SU-DHL-6 (cell line): ENCODE results near the gene IFNA17.

ENCODE experiments used
- H2AFZ ChIP-seq: fragments of 200-600 bp; sonication (generic); 2 replicates; pipeline ENCODE4 v1.6.1; 2014; ENCODE audit warnings: low read depth, mild to moderate bottlenecking, moderate library complexity, mixed read lengths, antibody characterized with exemption, low read length; ENCODE audit not compliant: severe bottlenecking
- H3F3A ChIP-seq: fragments of 200-600 bp; shearing (Covaris generic); 2 replicates; pipeline ENCODE4 v1.6.0; 2016; ENCODE audit warnings: antibody characterized with exemption, mild to moderate bottlenecking; ENCODE audit not compliant: insufficient read depth
- H3K27ac ChIP-seq: fragments of 200-600 bp; sonication (generic); 2 replicates; pipeline ENCODE4 v1.5.1; 2016; ENCODE audit warnings: low read depth, mild to moderate bottlenecking, low read length, moderate library complexity, mixed read lengths
- H3K27me3 ChIP-seq: fragments of 200-600 bp; sonication (generic), shearing (Covaris generic); 2 replicates; pipeline ENCODE4 v1.6.0; 2014; ENCODE audit warnings: mild to moderate bottlenecking, low read length
- H3K36me3 ChIP-seq: fragments of 200-600 bp; sonication (generic); 2 replicates; pipeline ENCODE4 v1.6.1; 2014; ENCODE audit warnings: mild to moderate bottlenecking, low read length, mixed read lengths
- H3K4me2 ChIP-seq: fragments of 300-600, 200-600 bp; shearing (Covaris generic), sonication (generic); 2 replicates; pipeline ENCODE4 v1.6.0; 2014; ENCODE audit warnings: low read length, low read depth, mild to moderate bottlenecking; ENCODE audit not compliant: poor library complexity, severe bottlenecking
- H3K4me3 ChIP-seq: fragments of 200-600 bp; sonication (generic); 2 replicates; pipeline ENCODE4 v1.5.1; 2014; ENCODE audit warnings: antibody characterized with exemption, low read length, mild to moderate bottlenecking, mixed read lengths; ENCODE audit not compliant: insufficient read depth, poor library complexity, severe bottlenecking
- H3K79me2 ChIP-seq: fragments of 200-600 bp; sonication (generic); 2 replicates; pipeline ENCODE4 v1.6.1; 2014; ENCODE audit warnings: mild to moderate bottlenecking, low read length, moderate library complexity; ENCODE audit not compliant: insufficient read depth
- H3K9ac ChIP-seq: fragments of 200-600 bp; sonication (generic); 2 replicates; pipeline ENCODE4 v1.7.0; 2014; ENCODE audit warnings: mild to moderate bottlenecking, low read length
- H3K9me2 ChIP-seq: fragments of 200-600 bp; sonication (generic); replicated peaks from 2 replicates; pipeline ENCODE4 v1.6.1; 2014; ENCODE audit warnings: low read length; ENCODE audit not compliant: insufficient read depth
- H3K9me3 ChIP-seq: fragments of 200-600 bp; sonication (generic); 2 replicates; pipeline ENCODE4 v1.6.1; 2014; ENCODE audit warnings: low read length, mixed read lengths; ENCODE audit not compliant: insufficient read depth
- H4K20me1 ChIP-seq: fragments of 200-600 bp; sonication (generic); 2 replicates; pipeline ENCODE4 v1.6.1; 2014; ENCODE audit warnings: low read depth, mild to moderate bottlenecking, antibody characterized with exemption, low read length, moderate library complexity, mixed read lengths
- CTCF ChIP-seq: fragments of 200-600 bp; sonication (generic); IDR thresholded peaks from one replicate; pipeline ENCODE4 v1.5.1; 2017; ENCODE audit warnings: antibody characterized with exemption, mild to moderate bottlenecking, low read length, moderate library complexity; ENCODE audit not compliant: insufficient read depth, poor library complexity, severe bottlenecking
- EZH2phosphoT487 ChIP-seq: fragments of 200-600 bp; sonication (generic), shearing (Covaris generic); conservative IDR thresholded peaks from 2 replicates; pipeline ENCODE4 v1.6.1; 2018; ENCODE audit warnings: mild to moderate bottlenecking, antibody characterized with exemption, low read length, moderate library complexity, mixed read lengths

The IFNA17 gene

GRCh38 chr9:21228122-21228521, at the start of gene IFNA17:
Gene IFNA17, minus strand, starts transcription at chr9:21228222. Its CDS starts 49 bp downstream, at chr9:21228173.
- H3F3A ChIP-seq = no peaks in the 10 kb centered on the region
- no peak within 1 kb of the TSS for H3K9ac ChIP-seq
- H3K4me2 ChIP-seq = no peak within 1 kb of the TSS
- no peaks in the 10 kb centered on the region for H3K27me3 ChIP-seq
- no peaks in the 10 kb centered on the region for H4K20me1 ChIP-seq
- no peaks in the 10 kb centered on the region for H3K79me2 ChIP-seq
- H3K27ac ChIP-seq = no peak within 1 kb of the TSS
- no peak within 1 kb of the TSS for H3K4me3 ChIP-seq
- H2AFZ ChIP-seq = no peak within 1 kb of the TSS
- no peak for TF ChIP-seq CTCF
- TF ChIP-seq EZH2phosphoT487 = no peak
- no peaks in the 10 kb centered on the region for H3K36me3 ChIP-seq
- H3K9me2 ChIP-seq = no peaks in the 10 kb centered on the region
- H3K9me3 ChIP-seq = no peaks in the 10 kb centered on the region

- Histone ChIP-seq H3K79me2 (no peaks in the 10 kb centered on the region), H3K27me3 (no peaks in the 10 kb centered on the region), H3K4me3 (no peak overlapping the region), H3K9me3 (no peaks in the 10 kb centered on the region), H3K4me2 (no peak overlapping the region), H3K27ac (no peak overlapping the region), H3K9ac (no peak overlapping the region), H4K20me1 (no peaks in the 10 kb centered on the region), H3K9me2 (no peaks in the 10 kb centered on the region), H3F3A (no peaks in the 10 kb centered on the region), H3K36me3 (no peaks in the 10 kb centered on the region), H2AFZ (no peak overlapping the region)
- TF ChIP-seq CTCF (no peak), EZH2phosphoT487 (no peak)
Measured at GRCh38 chr9:21268347-21268657, 40.3 kb upstream of the IFNA17 start.

- Histone ChIP-seq H3K27ac (no peak overlapping the region), H3K79me2 (no peaks in the 10 kb centered on the region), H3K9me3 (no peaks in the 10 kb centered on the region), H3K27me3 (no peaks in the 10 kb centered on the region), H3F3A (no peaks in the 10 kb centered on the region), H3K9ac (no peak overlapping the region), H3K4me2 (no peak overlapping the region), H3K9me2 (no peaks in the 10 kb centered on the region), H3K4me3 (no peak overlapping the region), H2AFZ (no peak overlapping the region), H3K36me3 (no peaks in the 10 kb centered on the region), H4K20me1 (no peaks in the 10 kb centered on the region)
- TF ChIP-seq EZH2phosphoT487 (no peak), CTCF (no peak)
Measured at GRCh38 chr9:21267485-21268346, 39.7 kb upstream of the IFNA17 start.
